ENCODE results near the gene PRRG4. TPM values are rescaled to one million over a fixed set of nuclear protein-coding genes. Genes with fewer than 3 reads are reported as not detected.
A peak's percentile ranks its signal among the peaks of the same experiment; 100 is the strongest.

The PRRG4 gene
- total RNA-seq, 1 donor from 2014 or later = 12.6 TPM

DNA sequence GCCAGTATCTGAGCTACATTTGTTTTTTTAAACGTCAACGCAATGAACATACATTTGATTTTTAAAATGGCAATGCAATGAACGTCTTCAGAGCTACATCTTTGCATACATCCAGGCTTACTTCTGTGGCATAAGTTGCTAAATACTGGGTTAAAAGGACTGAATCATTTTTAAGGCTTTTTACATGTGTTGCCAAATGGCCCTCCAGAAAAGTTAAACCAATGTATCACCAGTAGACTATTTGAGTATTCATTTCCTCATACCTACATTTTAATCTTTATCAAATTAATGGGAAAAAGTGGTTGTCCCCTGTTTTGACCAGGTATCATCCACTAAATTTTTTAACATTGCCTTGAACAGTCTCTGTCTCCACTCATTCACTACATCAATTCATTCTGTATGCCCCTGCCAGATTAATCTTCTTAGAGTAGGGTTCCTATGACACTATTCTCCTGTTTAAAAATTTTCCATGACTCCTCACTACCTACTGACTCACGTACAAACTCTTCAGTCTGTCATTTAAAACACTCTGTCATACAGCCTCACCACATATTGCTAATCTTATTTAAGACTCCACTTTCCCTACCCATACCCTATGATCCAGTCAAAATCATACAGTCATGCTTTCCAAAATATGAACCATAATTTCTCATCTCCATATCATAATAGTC lies 12.4 kb upstream of the PRRG4 start:
- Histone ChIP-seq H3K27me3 (no peaks in the 10 kb centered on the region), H3K9me3 (no peaks in the 10 kb centered on the region), H3K36me3 (no peaks in the 10 kb centered on the region), H3K4me3 (no peak overlapping the region), H3K4me1 (no peaks in the 10 kb centered on the region), H3K27ac (no peak overlapping the region)
- TF ChIP-seq, protein P1, sequence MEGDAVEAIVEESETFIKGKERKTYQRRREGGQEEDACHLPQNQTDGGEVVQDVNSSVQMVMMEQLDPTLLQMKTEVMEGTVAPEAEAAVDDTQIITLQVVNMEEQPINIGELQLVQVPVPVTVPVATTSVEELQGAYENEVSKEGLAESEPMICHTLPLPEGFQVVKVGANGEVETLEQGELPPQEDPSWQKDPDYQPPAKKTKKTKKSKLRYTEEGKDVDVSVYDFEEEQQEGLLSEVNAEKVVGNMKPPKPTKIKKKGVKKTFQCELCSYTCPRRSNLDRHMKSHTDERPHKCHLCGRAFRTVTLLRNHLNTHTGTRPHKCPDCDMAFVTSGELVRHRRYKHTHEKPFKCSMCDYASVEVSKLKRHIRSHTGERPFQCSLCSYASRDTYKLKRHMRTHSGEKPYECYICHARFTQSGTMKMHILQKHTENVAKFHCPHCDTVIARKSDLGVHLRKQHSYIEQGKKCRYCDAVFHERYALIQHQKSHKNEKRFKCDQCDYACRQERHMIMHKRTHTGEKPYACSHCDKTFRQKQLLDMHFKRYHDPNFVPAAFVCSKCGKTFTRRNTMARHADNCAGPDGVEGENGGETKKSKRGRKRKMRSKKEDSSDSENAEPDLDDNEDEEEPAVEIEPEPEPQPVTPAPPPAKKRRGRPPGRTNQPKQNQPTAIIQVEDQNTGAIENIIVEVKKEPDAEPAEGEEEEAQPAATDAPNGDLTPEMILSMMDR (IDR thresholded peaks at IDR 0.05) = no peak
- DNase-seq (no peak), ATAC-seq (no peak)
- intact Hi-C loops (cut with DNase I) = no loop called here

DNA sequence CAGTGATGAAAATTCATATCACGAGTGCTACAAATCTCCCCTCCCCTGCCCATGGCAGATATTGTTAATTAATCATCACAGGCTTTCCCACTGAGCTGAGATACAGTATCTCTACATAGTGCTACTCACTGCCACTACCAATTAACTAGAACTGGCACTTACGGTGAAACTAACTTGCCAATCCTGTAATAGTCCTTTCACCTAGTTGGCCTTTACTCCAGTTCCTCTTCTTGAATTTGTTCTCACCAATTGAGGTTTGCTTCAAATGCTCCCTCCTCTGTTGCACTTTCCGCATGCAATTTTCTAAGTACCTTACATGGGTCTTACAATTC lies 11.9 kb upstream of the PRRG4 start:
- H3K9me3 ChIP-seq = no peaks in the 10 kb centered on the region
- no peak overlapping the region for H3K4me3 ChIP-seq
- DNase-seq (no peak), ATAC-seq (peak; percentile 49)
- intact Hi-C loops (cut with DNase I) = no loop called here
- H3K4me1 ChIP-seq = no peaks in the 10 kb centered on the region
- no peak overlapping the region for H3K27ac ChIP-seq
- H3K36me3 ChIP-seq = no peaks in the 10 kb centered on the region
- TF ChIP-seq, protein P1 (IDR thresholded peaks at IDR 0.05) = no peak
- no peaks in the 10 kb centered on the region for H3K27me3 ChIP-seq

DNA sequence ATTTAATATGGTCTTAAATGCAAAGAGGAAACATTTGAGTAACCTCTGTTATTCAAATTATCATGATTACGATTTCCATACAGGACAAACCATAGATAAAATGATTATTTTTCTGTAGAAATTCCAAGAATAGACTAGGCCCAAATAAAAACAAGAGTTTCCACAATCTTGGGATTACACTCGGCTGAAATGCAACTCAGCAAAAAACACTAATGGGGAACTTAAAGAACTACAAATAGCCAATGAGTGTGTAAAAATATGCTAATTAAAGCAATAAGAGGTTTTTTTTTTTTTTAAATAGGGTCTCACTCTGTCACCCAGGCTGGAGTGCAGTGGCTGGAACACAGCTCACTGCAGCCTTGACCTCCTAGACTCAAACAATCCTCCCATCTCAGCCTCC lies 10.5 kb upstream of the PRRG4 start:
- TF ChIP-seq, protein P1 (IDR thresholded peaks at IDR 0.05) = no peak
- H3K9me3 ChIP-seq = no peaks in the 10 kb centered on the region
- intact Hi-C loops (cut with DNase I) = no loop called here
- no peak overlapping the region for H3K27ac ChIP-seq
- H3K4me3 ChIP-seq = no peak overlapping the region
- no peaks in the 10 kb centered on the region for H3K4me1 ChIP-seq
- H3K27me3 ChIP-seq = no peaks in the 10 kb centered on the region
- DNase-seq (no peak), ATAC-seq (no peak)
- no peaks in the 10 kb centered on the region for H3K36me3 ChIP-seq

DNA sequence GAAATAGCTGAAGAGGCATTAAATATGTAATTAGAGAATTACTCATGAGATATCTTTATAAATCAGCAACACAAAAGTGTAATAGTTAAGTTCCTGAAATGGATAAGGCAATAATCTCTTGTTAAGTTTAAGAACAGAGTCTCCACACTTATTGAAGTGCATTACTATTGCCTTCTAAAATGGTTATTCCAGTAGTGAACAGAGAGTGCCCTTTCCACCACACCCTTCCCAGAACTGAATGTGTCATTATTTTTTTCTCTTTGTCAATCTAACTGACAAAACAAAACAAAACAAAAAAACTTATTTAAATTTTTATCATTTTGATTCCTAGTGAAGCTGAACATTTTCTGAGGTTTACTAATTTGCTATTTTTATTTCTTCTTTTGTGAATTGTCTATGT lies 9.2 kb upstream of the PRRG4 start:
- ATAC-seq = no peak
- Histone ChIP-seq H3K4me3 (no peak overlapping the region), H3K27ac (no peak overlapping the region), H3K36me3 (no peaks in the 10 kb centered on the region), H3K4me1 (no peaks in the 10 kb centered on the region), H3K9me3 (no peaks in the 10 kb centered on the region), H3K27me3 (no peaks in the 10 kb centered on the region)
- intact Hi-C loops (cut with DNase I) = no loop called here
- no peak for DNase-seq
- TF ChIP-seq, protein P1 (IDR thresholded peaks at IDR 0.05) = no peak

DNA sequence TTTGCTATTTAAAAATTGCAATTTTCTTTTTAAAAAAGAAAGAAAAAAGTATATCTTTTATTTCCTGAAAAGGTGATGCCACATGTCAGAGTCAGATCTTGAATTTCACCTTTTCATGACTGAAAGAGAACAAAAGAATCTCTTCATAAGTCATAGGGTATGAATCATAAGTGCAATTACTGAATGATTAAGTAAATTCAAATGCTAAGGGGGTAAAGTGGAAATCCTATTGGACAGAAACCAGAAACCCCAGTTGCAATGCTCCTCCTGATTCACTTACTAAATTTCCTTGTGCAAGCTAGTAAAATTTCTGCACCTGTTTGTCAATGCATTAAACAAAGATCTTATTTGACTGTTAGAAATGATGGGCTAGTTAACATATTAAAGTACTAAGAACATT lies 8.2 kb upstream of the PRRG4 start:
- intact Hi-C loops (cut with DNase I) = no loop called here
- TF ChIP-seq, protein P1 (IDR thresholded peaks at IDR 0.05) = no peak
- no peak for DNase-seq
- no peak for ATAC-seq
- no peaks in the 10 kb centered on the region for H3K27me3 ChIP-seq
- H3K36me3 ChIP-seq = no peaks in the 10 kb centered on the region
- H3K27ac ChIP-seq = no peak overlapping the region
- H3K4me1 ChIP-seq = no peaks in the 10 kb centered on the region
- H3K4me3 ChIP-seq = no peak overlapping the region
- no peaks in the 10 kb centered on the region for H3K9me3 ChIP-seq

All from upper lobe of right lung (tissue), 1 donor.